Keratinocyte (primary cell): Measurements from ENCODE around the gene UNC5A.

Experiments used
- CTCF ChIP-seq, 3 experiments: IDR thresholded peaks in 1 of 3; conservative IDR thresholded peaks in 1 of 3; optimal IDR thresholded peaks in 1 of 3; 2 replicates in 2 of 3; 3 replicates in 1 of 3; pipeline versions ENCODE3 to v1.5.1; 2011; ENCODE audit warnings: low read length in 3 of 3, mild to moderate bottlenecking in 3 of 3, moderate library complexity in 2 of 3, control low read depth in 1 of 3, inconsistent platforms in 1 of 3; ENCODE audit not compliant: insufficient read depth in 2 of 3; ENCODE audit errors: extremely low read depth in 1 of 3
- EZH2 ChIP-seq: IDR thresholded peaks from one replicate; pipeline ENCODE4 v1.6.1; 2012; ENCODE audit warnings: inconsistent platforms, mild to moderate bottlenecking, low read length, moderate library complexity

DNA sequence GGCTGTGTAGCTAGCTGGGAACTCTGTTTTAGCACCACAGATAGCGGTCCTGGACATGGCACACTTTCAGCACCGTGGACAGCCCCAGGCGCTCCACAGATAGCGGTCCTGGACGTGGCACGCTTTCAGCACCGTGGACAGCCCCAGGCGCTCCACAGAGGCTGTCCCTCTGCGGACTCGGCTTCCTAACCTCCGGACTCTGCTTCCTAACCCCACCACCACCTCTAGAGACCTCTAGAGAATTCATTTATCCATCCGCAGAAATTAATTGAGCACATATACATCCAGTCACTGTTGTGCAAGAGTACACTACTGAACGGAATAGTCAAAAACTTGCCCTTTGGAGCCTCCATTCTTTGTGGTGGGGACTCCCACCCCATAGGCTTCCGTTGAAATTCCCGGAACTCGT is 27.4 kb downstream of the UNC5A start:
- TF ChIP-seq EZH2: no peak
- no peak for TF ChIP-seq CTCF (optimal IDR thresholded peaks at IDR 0.05 in 1 of 3, IDR thresholded peaks at IDR 0.05 in 1 of 3, conservative IDR thresholded peaks at IDR 0.05 in 1 of 3; ENCODE audit: extremely low read depth in 1 of 3, insufficient read depth in 2 of 3, low read length in 3 of 3)
